SU-DHL-6 (cell line): ENCODE data around the gene TMEM169.

Experiments used
- CTCF ChIP-seq: fragments of 200-600 bp; sonication (generic); IDR thresholded peaks from one replicate; pipeline ENCODE4 v1.5.1; 2017; ENCODE audit warnings: antibody characterized with exemption, mild to moderate bottlenecking, low read length, moderate library complexity; ENCODE audit not compliant: insufficient read depth, poor library complexity, severe bottlenecking
- EZH2phosphoT487 ChIP-seq: fragments of 200-600 bp; sonication (generic), shearing (Covaris generic); conservative IDR thresholded peaks from 2 replicates; pipeline ENCODE4 v1.6.1; 2018; ENCODE audit warnings: mild to moderate bottlenecking, antibody characterized with exemption, low read length, moderate library complexity, mixed read lengths

DNA sequence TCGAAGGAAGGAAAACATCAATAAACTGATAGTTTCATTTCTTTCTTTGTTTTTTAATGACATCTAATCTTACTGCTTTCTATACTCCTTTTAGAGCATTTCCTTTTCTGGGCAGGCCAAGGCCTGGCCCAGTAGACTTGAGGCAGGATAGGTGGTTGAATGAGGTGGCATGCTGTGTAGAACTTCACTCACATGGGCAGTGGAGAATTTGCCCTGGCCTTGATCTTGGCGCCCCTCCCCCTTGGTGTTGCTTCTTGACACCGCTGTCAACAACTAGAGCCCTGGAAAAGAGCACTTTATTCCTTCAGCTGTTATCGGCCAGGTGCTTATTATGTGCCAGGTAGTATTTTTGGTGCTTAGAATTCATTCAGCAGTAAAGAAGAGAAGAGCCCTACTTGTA, 64.9 kb downstream of the TMEM169 start:
- no peak for TF ChIP-seq CTCF
- no peak for TF ChIP-seq EZH2phosphoT487
